GM19025 (cell line): ENCODE results near the gene RGPD8.

Experiments
- ATAC-seq: cut with Tn5 transposase; IDR thresholded peaks from one replicate; pipeline ENCODE4 v1.9.1; 2021; ENCODE audit warnings: mild to moderate bottlenecking, low read depth, moderate library complexity; ENCODE audit not compliant: unreplicated experiment

Gene RGPD8

GRCh38 chr2:112339986-112340385 lies 93.5 kb downstream of the RGPD8 start:
- ATAC-seq = no peak

GRCh38 chr2:112335600-112335999 lies 97.8 kb downstream of the RGPD8 start:
- ATAC-seq = no peak

- ATAC-seq = no peak
These were observed 101.2 kb downstream of the RGPD8 start for GRCh38 chr2:112332123-112332696.

- ATAC-seq = no peak
These were observed 110.5 kb downstream of the RGPD8 start for GRCh38 chr2:112322919-112323318.

GRCh38 chr2:112321375-112322320 lies 111.8 kb downstream of the RGPD8 start:
- ATAC-seq = no peak
